ENCODE results near the gene KIF4A. TPM values are rescaled to one million over a fixed set of nuclear protein-coding genes. Genes with fewer than 3 reads are reported as not detected.

KIF4A gene
- total and polyA plus RNA-seq, 9 of the 15 experiments (the other 6 are each of a cell fraction or from before 2014, with no cell fraction given), result 13.0 to 42.7 (median 35.9) TPM

- TF ChIP-seq POLR2H (tag; IDR thresholded peaks at IDR 0.05; ENCODE audit: low read depth), result no peak
- TF ChIP-seq POLR2G (IDR thresholded peaks at IDR 0.05; ENCODE audit: low read depth, low read length), result peak; percentile 73
- peak; percentile 72 for TF ChIP-seq VEZF1 (CRISPR knock-in tag; IDR thresholded peaks at IDR 0.05)
- TF ChIP-seq PKNOX1 (IDR thresholded peaks at IDR 0.05), result peak; percentile 49
- TF ChIP-seq KLF16 (IDR thresholded peaks at IDR 0.05), result peak; percentile 43; the same call in 1 of the 2 replicates
- TF ChIP-seq ZBED1 (IDR thresholded peaks at IDR 0.05), result no peak
- no peak for TF ChIP-seq CEBPG (CRISPR knock-in tag; IDR thresholded peaks at IDR 0.05)
- TF ChIP-seq CEBPG (tag; conservative IDR thresholded peaks at IDR 0.05 in 1 of 2, IDR thresholded peaks at IDR 0.05 in 1 of 2), result no peak
- TF ChIP-seq ZNF239 (CRISPR knock-in tag; IDR thresholded peaks at IDR 0.05), result peak; percentile 81
- TF ChIP-seq DEAF1 (CRISPR knock-in tag; IDR thresholded peaks at IDR 0.05), result no peak
- TF ChIP-seq PHB (CRISPR knock-in tag; IDR thresholded peaks at IDR 0.05), result no peak
- peak in 1 of 2 experiments; percentile 21 for TF ChIP-seq E2F6 (IDR thresholded peaks at IDR 0.05; ENCODE audit: borderline replicate concordance in 1 of 2, extremely low read depth in 1 of 2, insufficient read depth in 1 of 2, insufficient read length in 1 of 2, low read depth in 1 of 2, low read length in 1 of 2, poor library complexity in 1 of 2, severe bottlenecking in 1 of 2)
- TF ChIP-seq CTCF (IDR thresholded peaks at IDR 0.05 in 2 of 3, conservative IDR thresholded peaks at IDR 0.05 in 1 of 3; ENCODE audit: insufficient read depth in 2 of 3, low read depth in 1 of 3, low read length in 3 of 3), result peak; percentile 73 to 91 (median 82)
- 0 out of 2 replicates have a peak, but pooled peaks have one; percentile 15 for TF ChIP-seq TFAP4 (CRISPR knock-in tag; IDR thresholded peaks at IDR 0.05; ENCODE audit: borderline replicate concordance)
- TF ChIP-seq CXXC5 (CRISPR knock-in tag; IDR thresholded peaks at IDR 0.05), result peak; percentile 45; the same call in 1 of the 2 replicates
- peak; percentile 50 for TF ChIP-seq RBBP5 (IDR thresholded peaks at IDR 0.05; ENCODE audit: borderline replicate concordance, insufficient read depth, low read length, poor library complexity, severe bottlenecking)
- TF ChIP-seq EGR1 (conservative IDR thresholded peaks at IDR 0.05), result 0 out of 2 replicates have a peak, but pooled peaks have one; percentile 4
Measured at GRCh38 chrX:70454441-70455365, 164.8 kb downstream of the KIF4A start (continued).

Data from K562 (cell line).